Activated naive CD8-positive, alpha-beta T cell treated with anti-CD3 and anti-CD28 coated beads, Interleukin-2, amount 10 ng/mL, durations not matched to agents 7 days and 5 days (primary cell): ENCODE results near the gene PFDN2. TPM values are rescaled to one million over a fixed set of nuclear protein-coding genes. Genes with fewer than 3 reads are reported as not detected.
"Not testable (repeated sequence)": the region's sequence is repeated elsewhere in the genome, so short reads cannot be mapped to it uniquely, and the experiment has no call there.

Experiments
- ATAC-seq: fragments of 150-1000 bp; cut with Tn5 transposase; one replicate; pipeline ENCODE4 v1.10.0; 2021; ENCODE audit warnings: low read depth, moderate library complexity
- POLR2A ChIA-PET: fragments of 350-600 bp; sonication (Branson Sonifier 250); formaldehyde crosslinking; loops from one replicate; lab custom pipeline; 2021; ENCODE audit warnings: antibody characterized with exemption; lab: Charles Lee
- DNase-seq: peaks from one replicate; pipeline ENCODE4 v3.0.0; 2021
- H3K27ac Mint-ChIP-seq: one replicate; pipeline ENCODE4 v1.8.0; 2022; ENCODE audit warnings: mild to moderate bottlenecking, mixed read lengths
- H3K27me3 Mint-ChIP-seq: one replicate; pipeline ENCODE4 v1.8.0; 2022; ENCODE audit warnings: mild to moderate bottlenecking, moderate library complexity, mixed read lengths
- H3K36me3 Mint-ChIP-seq: one replicate; pipeline ENCODE4 v1.8.0; 2021; ENCODE audit warnings: mild to moderate bottlenecking, mixed read lengths
- H3K4me1 Mint-ChIP-seq: one replicate; pipeline ENCODE4 v1.8.0; 2021; ENCODE audit warnings: mixed read lengths
- H3K4me3 Mint-ChIP-seq: one replicate; pipeline ENCODE4 v1.8.0; 2022; ENCODE audit warnings: mild to moderate bottlenecking, moderate library complexity, mixed read lengths
- H3K9me3 Mint-ChIP-seq: one replicate; pipeline ENCODE4 v1.8.0; 2021; ENCODE audit warnings: mixed read lengths
- total RNA-seq, 2 experiments: library from RNA; stranded (reverse); gene quantifications; one replicate each; pipeline ENCODE4 v1.2.3, GENCODE V29; 2021

Gene PFDN2
- total RNA-seq, 2 experiments from 2014 or later = 54.1 to 62.3 TPM

GRCh38 chr1:161069241-161069640 lies 48.6 kb downstream of the PFDN2 start:
- no peak for DNase-seq
- peak; percentile 1 for ATAC-seq
- Mint-ChIP-seq H3K36me3 (peaks cover 34% of the 10 kb centered on the region), H3K27me3 (no peaks in the 10 kb centered on the region), H3K4me1 (peaks cover 50% of the 10 kb centered on the region), H3K27ac (peak overlapping the region; percentile 100), H3K4me3 (peak overlapping the region; percentile 100), H3K9me3 (no peaks in the 10 kb centered on the region)
- POLR2A ChIA-PET = interaction anchor here (0.5 to 7.7 kb wide), 24 partner anchors 8 to 360 kb away, joined by 3 to 159 read pairs (median 5); partner anchors contain the start of genes DEDD, F11R, KLHDC9 and NIT1

- Mint-ChIP-seq H3K27me3 (no peaks in the 10 kb centered on the region), H3K9me3 (no peaks in the 10 kb centered on the region), H3K27ac (peak overlapping the region; percentile 100), H3K4me3 (peak overlapping the region; percentile 100), H3K36me3 (peaks cover 37% of the 10 kb centered on the region), H3K4me1 (peaks cover 52% of the 10 kb centered on the region)
- POLR2A ChIA-PET = interaction anchor here (0.5 to 7.7 kb wide), 25 partner anchors 7 to 358 kb away, joined by 3 to 159 read pairs (median 4); partner anchors contain the start of genes CD48, DEDD, F11R and KLHDC9
- ATAC-seq (peak; percentile 73), DNase-seq (peak; percentile 80)
These were observed 49.3 kb downstream of the PFDN2 start for GRCh38 chr1:161068306-161069234.

- Mint-ChIP-seq H3K36me3 (peaks cover 50% of the 10 kb centered on the region), H3K27ac (peak overlapping the region; percentile 87), H3K4me3 (peak overlapping the region; percentile 100), H3K27me3 (no peaks in the 10 kb centered on the region), H3K4me1 (peaks cover 50% of the 10 kb centered on the region), H3K9me3 (no peaks in the 10 kb centered on the region)
- POLR2A ChIA-PET = interaction anchor here (0.7 to 7.7 kb wide), 7 partner anchors 20 to 51 kb away, joined by 3 to 159 read pairs (median 16); partner anchors contain the start of genes F11R, KLHDC9, NIT1 and PFDN2
- DNase-seq = no peak
- no peak for ATAC-seq
These were observed 51.1 kb downstream of the PFDN2 start for GRCh38 chr1:161066694-161067093.

- Mint-ChIP-seq H3K36me3 (peaks cover 55% of the 10 kb centered on the region), H3K4me1 (peaks cover 45% of the 10 kb centered on the region), H3K4me3 (peak overlapping the region; percentile 100)
- H3K9me3 Mint-ChIP-seq, H3K27ac Mint-ChIP-seq, H3K27me3 Mint-ChIP-seq, DNase-seq, ATAC-seq: not testable (repeated sequence)
- POLR2A ChIA-PET = interaction anchor here (0.7 to 7.7 kb wide), 4 partner anchors 11 to 32 kb away, joined by 3 to 118 read pairs (median 4); partner anchors contain the start of genes KLHDC9 and USF1
These were observed 52.2 kb downstream of the PFDN2 start for GRCh38 chr1:161065681-161066080.

- peaks cover 56% of the 10 kb centered on the region for H3K36me3 Mint-ChIP-seq
- POLR2A ChIA-PET = interaction anchor here (0.5 to 1.4 kb wide), 2 partner anchors 18 to 40 kb away, joined by 4 to 5 read pairs; partner anchors contain the start of gene USF1
- peaks cover 42% of the 10 kb centered on the region for H3K4me1 Mint-ChIP-seq
- H3K4me3 Mint-ChIP-seq = peak overlapping the region; percentile 89
- DNase-seq, H3K9me3 Mint-ChIP-seq, ATAC-seq, H3K27me3 Mint-ChIP-seq: not testable (repeated sequence)
- peak overlapping the region; percentile 87 for H3K27ac Mint-ChIP-seq
These were observed 53.9 kb downstream of the PFDN2 start for GRCh38 chr1:161063936-161064335.

- no peak overlapping the region for H3K4me3 Mint-ChIP-seq
- H3K27ac Mint-ChIP-seq = no peak overlapping the region
These were observed 56.4 kb downstream of the PFDN2 start for GRCh38 chr1:161061419-161061818.

GRCh38 chr1:161059293-161059692 lies 58.5 kb downstream of the PFDN2 start:
- Mint-ChIP-seq H3K4me3 (no peak overlapping the region), H3K36me3 (peaks cover 39% of the 10 kb centered on the region), H3K27ac (no peak overlapping the region), H3K27me3 (no peaks in the 10 kb centered on the region), H3K9me3 (no peaks in the 10 kb centered on the region), H3K4me1 (peaks cover 34% of the 10 kb centered on the region)
- POLR2A ChIA-PET = interaction anchor here (1.0 to 1.8 kb wide), 2 partner anchors 11 to 39 kb away, joined by 3 to 5 read pairs; partner anchors contain the start of genes ARHGAP30 and KLHDC9
- DNase-seq (no peak), ATAC-seq (no peak)

More at GRCh38 chr1:161061419-161061818, 56.4 kb downstream of the PFDN2 start:
- Mint-ChIP-seq H3K36me3 (peaks cover 43% of the 10 kb centered on the region), H3K9me3 (no peaks in the 10 kb centered on the region), H3K27me3 (no peaks in the 10 kb centered on the region), H3K4me1 (peaks cover 38% of the 10 kb centered on the region)
- POLR2A ChIA-PET = interaction anchor here (0.9 to 1.5 kb wide), 4 partner anchors 8 to 16 kb away, joined by 3 to 5 read pairs (median 4); partner anchors contain the start of genes ARHGAP30 and USF1
- no peak for ATAC-seq
- DNase-seq = no peak

GRCh38 chr1:161054805-161055204 lies 63.0 kb downstream of the PFDN2 start:
- Mint-ChIP-seq H3K4me3 (no peak overlapping the region), H3K4me1 (peaks cover 22% of the 10 kb centered on the region), H3K27ac (no peak overlapping the region), H3K36me3 (peaks cover 35% of the 10 kb centered on the region), H3K27me3 (no peaks in the 10 kb centered on the region), H3K9me3 (no peaks in the 10 kb centered on the region)
- POLR2A ChIA-PET = interaction anchor here (0.7 to 2.3 kb wide), 4 partner anchors 9 to 289 kb away, joined by 3 to 15 read pairs (median 4); partner anchors contain the start of gene USF1
- DNase-seq (no peak), ATAC-seq (no peak)

GRCh38 chr1:161054232-161054631 lies 63.6 kb downstream of the PFDN2 start:
- Mint-ChIP-seq H3K27ac (peak overlapping the region; percentile 49), H3K9me3 (no peaks in the 10 kb centered on the region), H3K36me3 (peaks cover 31% of the 10 kb centered on the region), H3K4me3 (no peak overlapping the region), H3K4me1 (peaks cover 22% of the 10 kb centered on the region), H3K27me3 (no peaks in the 10 kb centered on the region)
- ATAC-seq (no peak), DNase-seq (no peak)
- POLR2A ChIA-PET = interaction anchor here (1.2 to 2.3 kb wide), 2 partner anchors 8 to 14 kb away, joined by 4 to 15 read pairs; partner anchors contain the start of gene USF1

GRCh38 chr1:161052899-161053298 lies 64.9 kb downstream of the PFDN2 start:
- Mint-ChIP-seq H3K4me1 (peaks cover 28% of the 10 kb centered on the region), H3K4me3 (no peak overlapping the region), H3K27ac (no peak overlapping the region), H3K9me3 (no peaks in the 10 kb centered on the region), H3K36me3 (peaks cover 39% of the 10 kb centered on the region), H3K27me3 (no peaks in the 10 kb centered on the region)
- no peak for DNase-seq
- POLR2A ChIA-PET = no interaction called here
- ATAC-seq = no peak

- POLR2A ChIA-PET = interaction anchor here (0.7 to 1.5 kb wide), 3 partner anchors 9 to 18 kb away, joined by 3 to 4 read pairs (median 4); partner anchors contain the start of gene ARHGAP30
- H3K4me1 Mint-ChIP-seq = peaks cover 29% of the 10 kb centered on the region
- H3K27ac Mint-ChIP-seq = no peak overlapping the region
These were observed 66.6 kb downstream of the PFDN2 start for GRCh38 chr1:161051219-161051618.

More at GRCh38 chr1:161051219-161051618, 66.6 kb downstream of the PFDN2 start:
- Mint-ChIP-seq H3K9me3 (no peaks in the 10 kb centered on the region), H3K27me3 (no peaks in the 10 kb centered on the region), H3K4me3 (no peak overlapping the region), H3K36me3 (peaks cover 35% of the 10 kb centered on the region)
- DNase-seq = no peak
- ATAC-seq = no peak
